Measurements from ENCODE around the gene ABCA4.

Gene ABCA4

DNA sequence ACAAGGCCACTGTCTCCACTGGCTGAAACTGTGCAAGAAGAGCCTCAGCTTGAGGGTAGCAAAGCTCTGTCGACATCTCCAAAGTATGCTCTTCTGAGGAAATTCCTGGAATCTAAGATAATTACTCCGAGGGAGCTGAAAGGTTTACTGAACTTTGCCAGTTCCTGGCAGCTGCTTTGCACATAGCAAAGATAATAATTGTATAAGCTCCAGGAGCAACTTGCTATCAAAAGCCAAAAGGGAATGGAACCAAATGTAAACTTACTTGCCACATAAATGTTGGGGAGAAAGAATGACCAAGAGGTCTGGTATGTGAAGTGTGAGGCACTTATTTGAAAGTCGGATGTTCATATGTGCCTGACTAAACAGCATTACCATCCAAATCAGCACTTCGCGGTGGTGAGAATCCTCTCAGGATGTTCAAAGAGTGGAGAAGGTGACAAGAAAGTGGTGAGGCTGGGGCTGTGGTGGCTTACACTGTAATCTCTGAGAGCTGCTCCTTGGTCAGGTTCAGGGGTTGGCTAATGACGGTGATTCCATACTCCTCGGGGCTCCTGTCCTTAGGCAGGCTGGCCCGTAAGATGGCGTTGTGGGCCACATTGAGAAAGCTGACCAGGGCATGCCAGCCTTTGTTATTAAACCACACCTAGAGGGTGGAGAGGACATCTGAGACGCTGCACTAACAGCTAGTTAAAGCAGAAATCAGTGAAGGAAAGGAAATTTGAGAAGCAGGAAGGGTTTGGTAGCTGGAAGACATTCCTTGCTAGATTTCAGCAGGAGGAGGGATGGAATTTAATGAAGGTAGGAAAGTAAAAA is 100.0 kb downstream of the ABCA4 start:
- TF ChIP-seq TCF4 (CRISPR knock-in tag; IDR thresholded peaks at IDR 0.05; ENCODE audit: borderline replicate concordance), result no peak
- TF ChIP-seq BACH2 (CRISPR knock-in tag; IDR thresholded peaks at IDR 0.05; ENCODE audit: borderline replicate concordance), result no peak
- TF ChIP-seq ZNF70 (CRISPR knock-in tag; IDR thresholded peaks at IDR 0.05), result no peak
- TF ChIP-seq, protein P1, sequence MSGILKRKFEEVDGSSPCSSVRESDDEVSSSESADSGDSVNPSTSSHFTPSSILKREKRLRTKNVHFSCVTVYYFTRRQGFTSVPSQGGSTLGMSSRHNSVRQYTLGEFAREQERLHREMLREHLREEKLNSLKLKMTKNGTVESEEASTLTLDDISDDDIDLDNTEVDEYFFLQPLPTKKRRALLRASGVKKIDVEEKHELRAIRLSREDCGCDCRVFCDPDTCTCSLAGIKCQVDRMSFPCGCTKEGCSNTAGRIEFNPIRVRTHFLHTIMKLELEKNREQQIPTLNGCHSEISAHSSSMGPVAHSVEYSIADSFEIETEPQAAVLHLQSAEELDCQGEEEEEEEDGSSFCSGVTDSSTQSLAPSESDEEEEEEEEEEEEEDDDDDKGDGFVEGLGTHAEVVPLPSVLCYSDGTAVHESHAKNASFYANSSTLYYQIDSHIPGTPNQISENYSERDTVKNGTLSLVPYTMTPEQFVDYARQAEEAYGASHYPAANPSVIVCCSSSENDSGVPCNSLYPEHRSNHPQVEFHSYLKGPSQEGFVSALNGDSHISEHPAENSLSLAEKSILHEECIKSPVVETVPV (CRISPR knock-in tag; IDR thresholded peaks at IDR 0.05), result no peak
- no peak for TF ChIP-seq ZC3H10 (CRISPR knock-in tag; IDR thresholded peaks at IDR 0.05)
- no peak for TF ChIP-seq ARNTL (CRISPR knock-in tag; IDR thresholded peaks at IDR 0.05; ENCODE audit: borderline replicate concordance, low read depth)
- no peak for TF ChIP-seq SNAI2 (CRISPR knock-in tag; IDR thresholded peaks at IDR 0.05)
- TF ChIP-seq CSDC2 (CRISPR knock-in tag; IDR thresholded peaks at IDR 0.05), result no peak
- ATAC-seq, result no peak; the same call in 1 of the 3 replicates

DNA sequence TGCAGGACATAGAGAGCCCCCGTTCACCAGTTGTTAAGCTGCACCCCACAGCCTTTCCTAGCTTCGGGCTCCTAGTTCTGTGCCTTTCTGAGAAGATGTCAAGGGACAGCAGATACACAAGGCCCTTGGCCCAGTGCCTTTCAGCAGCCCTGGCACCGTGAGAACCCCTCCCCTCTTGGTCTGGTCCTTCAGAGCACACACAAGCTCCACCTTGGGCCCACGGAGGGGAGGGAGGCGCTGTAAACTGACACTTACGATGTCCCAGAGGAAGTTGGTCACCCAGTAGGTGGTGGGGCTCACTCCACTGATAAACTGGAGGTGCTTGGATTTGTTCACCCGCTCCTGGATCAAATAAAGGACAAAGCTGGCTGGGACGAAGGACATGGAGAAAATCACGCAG is 101.6 kb downstream of the ABCA4 start:
- no peak for ATAC-seq
- no peak for TF ChIP-seq ESRRG (CRISPR knock-in tag; IDR thresholded peaks at IDR 0.05)
- TF ChIP-seq, protein P2, sequence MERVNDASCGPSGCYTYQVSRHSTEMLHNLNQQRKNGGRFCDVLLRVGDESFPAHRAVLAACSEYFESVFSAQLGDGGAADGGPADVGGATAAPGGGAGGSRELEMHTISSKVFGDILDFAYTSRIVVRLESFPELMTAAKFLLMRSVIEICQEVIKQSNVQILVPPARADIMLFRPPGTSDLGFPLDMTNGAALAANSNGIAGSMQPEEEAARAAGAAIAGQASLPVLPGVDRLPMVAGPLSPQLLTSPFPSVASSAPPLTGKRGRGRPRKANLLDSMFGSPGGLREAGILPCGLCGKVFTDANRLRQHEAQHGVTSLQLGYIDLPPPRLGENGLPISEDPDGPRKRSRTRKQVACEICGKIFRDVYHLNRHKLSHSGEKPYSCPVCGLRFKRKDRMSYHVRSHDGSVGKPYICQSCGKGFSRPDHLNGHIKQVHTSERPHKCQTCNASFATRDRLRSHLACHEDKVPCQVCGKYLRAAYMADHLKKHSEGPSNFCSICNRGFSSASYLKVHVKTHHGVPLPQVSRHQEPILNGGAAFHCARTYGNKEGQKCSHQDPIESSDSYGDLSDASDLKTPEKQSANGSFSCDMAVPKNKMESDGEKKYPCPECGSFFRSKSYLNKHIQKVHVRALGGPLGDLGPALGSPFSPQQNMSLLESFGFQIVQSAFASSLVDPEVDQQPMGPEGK (CRISPR knock-in tag; IDR thresholded peaks at IDR 0.05; ENCODE audit: borderline replicate concordance), result no peak
- no peak for TF ChIP-seq ARNTL (CRISPR knock-in tag; IDR thresholded peaks at IDR 0.05; ENCODE audit: borderline replicate concordance, low read depth)
- TF ChIP-seq OSR1 (CRISPR knock-in tag; IDR thresholded peaks at IDR 0.05), result no peak
- TF ChIP-seq, protein P3, sequence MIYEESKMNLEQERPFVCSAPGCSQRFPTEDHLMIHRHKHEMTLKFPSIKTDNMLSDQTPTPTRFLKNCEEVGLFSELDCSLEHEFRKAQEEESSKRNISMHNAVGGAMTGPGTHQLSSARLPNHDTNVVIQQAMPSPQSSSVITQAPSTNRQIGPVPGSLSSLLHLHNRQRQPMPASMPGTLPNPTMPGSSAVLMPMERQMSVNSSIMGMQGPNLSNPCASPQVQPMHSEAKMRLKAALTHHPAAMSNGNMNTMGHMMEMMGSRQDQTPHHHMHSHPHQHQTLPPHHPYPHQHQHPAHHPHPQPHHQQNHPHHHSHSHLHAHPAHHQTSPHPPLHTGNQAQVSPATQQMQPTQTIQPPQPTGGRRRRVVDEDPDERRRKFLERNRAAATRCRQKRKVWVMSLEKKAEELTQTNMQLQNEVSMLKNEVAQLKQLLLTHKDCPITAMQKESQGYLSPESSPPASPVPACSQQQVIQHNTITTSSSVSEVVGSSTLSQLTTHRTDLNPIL (CRISPR knock-in tag; IDR thresholded peaks at IDR 0.05; ENCODE audit: low read depth), result no peak
- TF ChIP-seq, protein P4, sequence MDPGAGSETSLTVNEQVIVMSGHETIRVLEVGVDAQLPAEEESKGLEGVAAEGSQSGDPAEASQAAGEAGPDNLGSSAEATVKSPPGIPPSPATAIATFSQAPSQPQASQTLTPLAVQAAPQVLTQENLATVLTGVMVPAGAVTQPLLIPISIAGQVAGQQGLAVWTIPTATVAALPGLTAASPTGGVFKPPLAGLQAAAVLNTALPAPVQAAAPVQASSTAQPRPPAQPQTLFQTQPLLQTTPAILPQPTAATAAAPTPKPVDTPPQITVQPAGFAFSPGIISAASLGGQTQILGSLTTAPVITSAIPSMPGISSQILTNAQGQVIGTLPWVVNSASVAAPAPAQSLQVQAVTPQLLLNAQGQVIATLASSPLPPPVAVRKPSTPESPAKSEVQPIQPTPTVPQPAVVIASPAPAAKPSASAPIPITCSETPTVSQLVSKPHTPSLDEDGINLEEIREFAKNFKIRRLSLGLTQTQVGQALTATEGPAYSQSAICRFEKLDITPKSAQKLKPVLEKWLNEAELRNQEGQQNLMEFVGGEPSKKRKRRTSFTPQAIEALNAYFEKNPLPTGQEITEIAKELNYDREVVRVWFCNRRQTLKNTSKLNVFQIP (CRISPR knock-in tag; IDR thresholded peaks at IDR 0.05; ENCODE audit: borderline replicate concordance, low read depth), result no peak
- no peak for TF ChIP-seq ZFP30 (CRISPR knock-in tag; IDR thresholded peaks at IDR 0.05)
- no peak for TF ChIP-seq PPARA (CRISPR knock-in tag; IDR thresholded peaks at IDR 0.05; ENCODE audit: borderline replicate concordance)
- TF ChIP-seq RARB (CRISPR knock-in tag; IDR thresholded peaks at IDR 0.05), result no peak
- TF ChIP-seq ZFP3 (CRISPR knock-in tag; IDR thresholded peaks at IDR 0.05), result no peak
- no peak for TF ChIP-seq BACH2 (CRISPR knock-in tag; IDR thresholded peaks at IDR 0.05; ENCODE audit: borderline replicate concordance)
- no peak for TF ChIP-seq ZNF565 (CRISPR knock-in tag; conservative IDR thresholded peaks at IDR 0.05; ENCODE audit: low read depth)
- TF ChIP-seq SNAI2 (CRISPR knock-in tag; IDR thresholded peaks at IDR 0.05), result no peak
- TF ChIP-seq TCF4 (CRISPR knock-in tag; IDR thresholded peaks at IDR 0.05; ENCODE audit: borderline replicate concordance), result no peak
- TF ChIP-seq TOX (CRISPR knock-in tag; IDR thresholded peaks at IDR 0.05; ENCODE audit: borderline replicate concordance), result no peak
- TF ChIP-seq, protein P1 (CRISPR knock-in tag; IDR thresholded peaks at IDR 0.05), result no peak
- no peak for TF ChIP-seq ISL1 (CRISPR knock-in tag; IDR thresholded peaks at IDR 0.05)
- no peak for TF ChIP-seq ZNF70 (CRISPR knock-in tag; IDR thresholded peaks at IDR 0.05)
- TF ChIP-seq CSDC2 (CRISPR knock-in tag; IDR thresholded peaks at IDR 0.05), result no peak

DNA sequence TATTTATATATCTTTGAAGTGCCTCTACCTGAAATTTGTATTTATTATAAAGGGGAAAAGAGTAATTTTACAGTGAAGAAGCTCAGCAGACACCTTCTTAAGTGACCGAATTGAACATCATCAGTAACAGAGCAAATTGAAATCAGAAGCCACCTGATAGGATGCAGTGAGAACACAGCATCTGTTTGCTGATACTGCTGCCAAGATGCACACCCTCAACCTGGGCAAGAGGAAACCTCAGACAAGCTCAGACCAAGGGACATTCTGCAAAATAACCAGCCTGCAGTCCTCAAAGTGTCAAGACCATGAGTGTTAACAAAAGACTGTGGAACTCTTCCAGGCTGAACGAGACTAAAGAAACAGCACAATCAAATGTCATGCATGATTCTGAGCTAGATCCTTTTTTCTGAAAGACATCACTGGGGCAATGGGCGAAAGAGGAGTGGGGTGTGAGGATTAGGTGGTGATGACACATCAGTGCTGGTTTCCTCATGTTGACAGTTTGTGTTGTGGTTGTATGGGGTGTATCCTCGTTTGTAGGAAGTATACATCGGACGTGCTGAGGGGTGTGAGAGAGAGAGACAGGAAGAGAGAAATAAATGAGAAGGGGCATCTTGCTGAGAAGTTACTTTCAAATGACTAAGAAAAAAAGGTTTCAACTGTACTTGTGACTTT is 103.7 kb downstream of the ABCA4 start:
- TF ChIP-seq SNAI2 (CRISPR knock-in tag; IDR thresholded peaks at IDR 0.05), result no peak
- no peak for TF ChIP-seq ZFP3 (CRISPR knock-in tag; IDR thresholded peaks at IDR 0.05)
- TF ChIP-seq RARB (CRISPR knock-in tag; IDR thresholded peaks at IDR 0.05), result no peak
- TF ChIP-seq BACH2 (CRISPR knock-in tag; IDR thresholded peaks at IDR 0.05; ENCODE audit: borderline replicate concordance), result no peak
- no peak for TF ChIP-seq ZNF8 (CRISPR knock-in tag; IDR thresholded peaks at IDR 0.05)
- TF ChIP-seq ARNTL (CRISPR knock-in tag; IDR thresholded peaks at IDR 0.05; ENCODE audit: borderline replicate concordance, low read depth), result no peak
- TF ChIP-seq ZFP30 (CRISPR knock-in tag; IDR thresholded peaks at IDR 0.05), result no peak
- TF ChIP-seq ISL1 (CRISPR knock-in tag; IDR thresholded peaks at IDR 0.05), result no peak
- no peak for TF ChIP-seq ESRRG (CRISPR knock-in tag; IDR thresholded peaks at IDR 0.05)
- no peak for TF ChIP-seq CSDC2 (CRISPR knock-in tag; IDR thresholded peaks at IDR 0.05)
- no peak for TF ChIP-seq TOX (CRISPR knock-in tag; IDR thresholded peaks at IDR 0.05; ENCODE audit: borderline replicate concordance)
- TF ChIP-seq, protein P3 (CRISPR knock-in tag; IDR thresholded peaks at IDR 0.05; ENCODE audit: low read depth), result no peak
- TF ChIP-seq, protein P2 (CRISPR knock-in tag; IDR thresholded peaks at IDR 0.05; ENCODE audit: borderline replicate concordance), result no peak
- no peak for ATAC-seq

Measured in SK-N-SH treated with all-trans-retinoic acid at 6 μM for 48 hours (cell line).